Peyer's patch (tissue), 4 donors: Measurements from ENCODE around the gene VANGL2. TPM values are rescaled to one million over a fixed set of nuclear protein-coding genes. Genes with fewer than 3 reads are reported as not detected.

Source experiments
- DNase-seq, 3 donors: peaks; one replicate each; pipeline ENCODE4 v3.0.0-alpha.2; 2017 to 2019
- H3K27ac ChIP-seq, 4 donors: fragments of 200-600 bp; sonication (generic); one replicate each; pipeline ENCODE4 v1.5.1; 2016 to 2019
- H3K27me3 ChIP-seq, 2 donors: fragments of 200-600 bp; sonication (generic); one replicate each; pipeline ENCODE4 v1.5.1; 2019
- H3K36me3 ChIP-seq, 3 donors: fragments of 200-600 bp; sonication (generic); one replicate each; pipeline ENCODE4 v1.5.1; 2016 to 2019
- H3K4me1 ChIP-seq, 4 donors: fragments of 200-600 bp; sonication (generic); one replicate each; pipeline ENCODE4 v1.5.1; 2016 to 2019
- H3K4me3 ChIP-seq, 4 donors: fragments of 200-600 bp; sonication (generic); 1 replicate in 3 of 4; 2 replicates in 1 of 4; pipeline ENCODE4 v1.5.1; 2016 to 2019; ENCODE audit warnings: mild to moderate bottlenecking in 1 of 4
- H3K9me3 ChIP-seq, 4 donors: fragments of 200-600 bp; sonication (generic); one replicate each; pipeline ENCODE4 v1.5.1; 2016 to 2019; ENCODE audit warnings: mild to moderate bottlenecking in 1 of 4
- CTCF ChIP-seq, 6 experiments: fragments of 450-650 bp in 4 of 6; fragments of 200-600 bp in 2 of 6; sonication (generic) in 1 of 6; IDR thresholded peaks; one replicate each; pipeline ENCODE4 v1.5.1; 2017 to 2019; ENCODE audit warnings: antibody characterized with exemption in 6 of 6, mild to moderate bottlenecking in 3 of 6, moderate library complexity in 1 of 6
- POLR2A ChIP-seq, 2 donors: fragments of 450-650 bp; IDR thresholded peaks; one replicate each; pipeline ENCODE4 v1.5.1; 2017; ENCODE audit warnings: antibody characterized with exemption in 2 of 2, mild to moderate bottlenecking in 2 of 2, moderate library complexity in 2 of 2
- total RNA-seq, 4 donors: library from RNA; depleted of rRNA; stranded (reverse); fragments of >200 nt; gene quantifications; one replicate each; pipeline ENCODE4 v1.1.0, GENCODE V29; 2016

VANGL2 gene
- total RNA-seq, 4 donors from 2014 or later = 2.1 to 6.8 (median 4.1) TPM

- TF ChIP-seq CTCF (IDR thresholded peaks at IDR 0.05) (no peak), POLR2A (IDR thresholded peaks at IDR 0.05) (no peak)
- H3K27ac ChIP-seq = no peak overlapping the region
- H3K4me1 ChIP-seq = peaks cover 0 to 7% (median 0%) of the 10 kb centered on the region in 4 donors
- DNase-seq = no peak
- H3K4me3 ChIP-seq = no peak overlapping the region
- H3K9me3 ChIP-seq = no peaks in the 10 kb centered on the region
- no peaks in the 10 kb centered on the region for H3K36me3 ChIP-seq
- no peaks in the 10 kb centered on the region for H3K27me3 ChIP-seq
Measured at GRCh38 chr1:160371346-160371631, 29.1 kb upstream of the VANGL2 start.

DNA sequence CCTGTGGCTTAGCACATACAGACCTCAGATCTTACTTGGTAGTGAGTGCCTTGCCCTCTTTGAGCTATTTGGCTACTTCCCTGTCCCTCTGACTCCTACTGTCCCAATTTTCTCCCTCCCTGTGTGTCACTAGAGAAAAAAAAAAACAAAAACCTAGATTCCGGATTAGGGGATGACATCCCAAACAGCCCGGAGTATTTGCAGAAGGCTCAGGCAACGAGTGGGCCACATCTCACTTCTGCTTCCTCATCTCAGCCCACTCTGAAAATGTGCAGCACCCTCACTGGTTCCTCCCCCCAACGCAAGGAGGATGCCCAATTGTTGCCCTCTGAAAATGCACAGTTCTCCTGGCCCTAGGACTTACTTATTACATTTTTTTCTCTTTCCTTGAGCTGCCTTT, 28.6 kb upstream of the VANGL2 start:
- TF ChIP-seq POLR2A (IDR thresholded peaks at IDR 0.05) = no peak
- no peak for TF ChIP-seq CTCF (IDR thresholded peaks at IDR 0.05)
- no peak for DNase-seq
- Histone ChIP-seq H3K9me3 (no peaks in the 10 kb centered on the region), H3K4me3 (no peak overlapping the region), H3K4me1 (peaks cover 0 to 9% (median 0%) of the 10 kb centered on the region in 4 donors), H3K27me3 (no peaks in the 10 kb centered on the region), H3K36me3 (no peaks in the 10 kb centered on the region), H3K27ac (no peak overlapping the region)

- Histone ChIP-seq H3K27me3 (no peaks in the 10 kb centered on the region), H3K4me3 (no peak overlapping the region), H3K27ac (no peak overlapping the region), H3K36me3 (no peaks in the 10 kb centered on the region), H3K4me1 (peaks cover 0 to 9% (median 0%) of the 10 kb centered on the region in 4 donors), H3K9me3 (no peaks in the 10 kb centered on the region)
- TF ChIP-seq POLR2A (IDR thresholded peaks at IDR 0.05) (no peak), CTCF (IDR thresholded peaks at IDR 0.05) (no peak)
- DNase-seq = no peak
Measured at GRCh38 chr1:160373696-160374095, 26.7 kb upstream of the VANGL2 start.

- Histone ChIP-seq H3K4me3 (no peak overlapping the region), H3K36me3 (no peaks in the 10 kb centered on the region)
Measured at GRCh38 chr1:160374306-160375110, 25.9 kb upstream of the VANGL2 start.

DNA sequence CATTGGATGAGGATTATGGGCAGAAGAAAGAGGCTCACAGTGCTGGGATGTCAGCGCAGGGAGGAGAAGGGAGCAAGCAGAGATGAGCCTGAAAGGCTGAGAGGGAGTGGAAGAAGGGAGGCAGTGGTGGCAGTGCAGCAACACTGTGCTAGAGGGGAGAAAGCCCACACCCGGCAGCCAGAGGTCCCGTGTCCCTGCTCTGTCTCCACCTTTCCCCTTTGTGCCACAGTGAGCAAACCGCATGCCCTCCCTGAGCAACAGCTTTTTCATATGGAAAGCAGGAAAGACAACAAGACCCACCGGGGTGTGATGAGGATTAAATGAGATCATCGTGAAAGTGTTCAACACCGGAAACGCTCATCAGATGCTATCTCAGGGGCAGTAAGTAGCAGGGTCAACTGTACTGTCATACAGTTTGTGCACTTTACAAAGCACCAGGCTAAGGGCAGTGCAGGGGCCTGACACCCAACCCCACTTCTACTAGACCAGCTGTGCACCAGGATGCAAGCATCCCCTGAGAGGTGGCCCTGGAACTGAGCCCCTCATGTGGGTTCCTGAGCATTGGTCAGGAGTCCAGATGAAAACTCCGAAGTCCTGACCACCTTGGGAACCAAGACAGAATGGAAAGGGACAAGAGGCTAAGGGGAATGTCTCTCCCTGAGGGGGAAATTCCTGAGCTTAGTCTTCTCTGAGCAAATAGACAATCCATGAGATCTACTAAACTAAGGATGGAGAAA, 24.4 kb upstream of the VANGL2 start:
- Histone ChIP-seq H3K4me3 (peak overlapping the region in 1 of 4 donors; percentile 9), H3K36me3 (no peaks in the 10 kb centered on the region), H3K4me1 (peaks cover 0 to 9% (median 0%) of the 10 kb centered on the region in 4 donors), H3K27ac (no peak overlapping the region), H3K9me3 (no peaks in the 10 kb centered on the region), H3K27me3 (no peaks in the 10 kb centered on the region)
- TF ChIP-seq POLR2A (IDR thresholded peaks at IDR 0.05) (no peak), CTCF (IDR thresholded peaks at IDR 0.05) (no peak)
- DNase-seq = no peak

More at GRCh38 chr1:160374306-160375110, 25.9 kb upstream of the VANGL2 start:
- peaks cover 0 to 9% (median 0%) of the 10 kb centered on the region in 4 donors for H3K4me1 ChIP-seq
- TF ChIP-seq POLR2A (IDR thresholded peaks at IDR 0.05) (no peak), CTCF (IDR thresholded peaks at IDR 0.05) (no peak)
- H3K9me3 ChIP-seq = no peaks in the 10 kb centered on the region
- DNase-seq = no peak
- H3K27ac ChIP-seq = no peak overlapping the region
- no peaks in the 10 kb centered on the region for H3K27me3 ChIP-seq
